AG09319 (cell line): ENCODE data around the gene PRRG1.
"Not testable (repeated sequence)": the region's sequence is repeated elsewhere in the genome, so short reads cannot be mapped to it uniquely, and the experiment has no call there.

Source experiments
- DNase-seq: peaks from one replicate; pipeline ENCODE4 v3.0.0-alpha.2; 2010; ENCODE audit warnings: low read depth; ENCODE audit errors: extremely low read depth
- CTCF ChIP-seq: IDR thresholded peaks from 2 replicates; pipeline ENCODE4 v1.5.1; 2011; ENCODE audit warnings: low read depth, mild to moderate bottlenecking, inconsistent platforms, low read length, moderate library complexity

The PRRG1 gene

GRCh38 chrX:37488323-37488722 is 139.2 kb downstream of the PRRG1 start:
- no peak for DNase-seq
- TF ChIP-seq CTCF, result no peak

- no peak for TF ChIP-seq CTCF
- DNase-seq, result no peak
Observed at GRCh38 chrX:37491686-37492085, 142.5 kb downstream of the PRRG1 start.

- DNase-seq, result not testable (repeated sequence)
Observed at GRCh38 chrX:37495760-37496159, 146.6 kb downstream of the PRRG1 start.

GRCh38 chrX:37497126-37497525 is 148.0 kb downstream of the PRRG1 start:
- not testable (repeated sequence) for DNase-seq

GRCh38 chrX:37498323-37498722 is 149.2 kb downstream of the PRRG1 start:
- DNase-seq, result not testable (repeated sequence)

GRCh38 chrX:37499649-37500048 is 150.5 kb downstream of the PRRG1 start:
- DNase-seq, result not testable (repeated sequence)

GRCh38 chrX:37504991-37505390 is 155.8 kb downstream of the PRRG1 start:
- no peak for DNase-seq
- no peak for TF ChIP-seq CTCF
